ENCODE data around the gene TAOK3. TPM values are rescaled to one million over a fixed set of nuclear protein-coding genes. Genes with fewer than 3 reads are reported as not detected.

The TAOK3 gene
- total and polyA plus RNA-seq, 2 donors (not counting 1 experiment from before 2014, with no cell fraction given), result 30.0 to 80.4 TPM

GRCh38 chr12:118271183-118271582 is 101.5 kb downstream of the TAOK3 start:
- DNase-seq (no peak), ATAC-seq (ENCODE audit: low read depth) (no peak)
- Mint-ChIP-seq H3K4me3 (no peak overlapping the region), H3K27ac (no peak overlapping the region), H3K9me3 (ENCODE audit: insufficient read depth) (no peaks in the 10 kb centered on the region), H3K4me1 (peaks cover 14% of the 10 kb centered on the region), H3K27me3 (no peaks in the 10 kb centered on the region)
- ChIA-PET CTCF (no interaction called here), POLR2A (no interaction called here)
- Histone ChIP-seq H3K9ac (ENCODE audit: low read length) (no peak overlapping the region), H3K4me1 (ENCODE audit: control insufficient read depth in 2 of 2, insufficient read depth in 2 of 2, low read length in 2 of 2) (peaks cover 6 to 9% of the 10 kb centered on the region in 2 donors), H3K9me3 (ENCODE audit: control extremely low read depth in 1 of 3, control insufficient read depth in 2 of 3, insufficient read depth in 1 of 3, low read length in 2 of 3) (no peaks in the 10 kb centered on the region), H2AFZ (ENCODE audit: insufficient read depth, low read depth, low read length, poor library complexity, severe bottlenecking) (no peak overlapping the region), H3K4me3 (ENCODE audit: control extremely low read depth in 1 of 5, extremely low read depth in 1 of 5, insufficient read depth in 1 of 5, low read depth in 2 of 5, low read length in 4 of 5) (no peak overlapping the region), H3K79me2 (ENCODE audit: control insufficient read depth, insufficient read depth, low read length) (peaks cover 21% of the 10 kb centered on the region), H4K20me1 (ENCODE audit: control insufficient read depth, insufficient read depth, low read length, poor library complexity, severe bottlenecking) (no peaks in the 10 kb centered on the region), H3K4me2 (replicated peaks; ENCODE audit: low read depth, low read length, poor library complexity, severe bottlenecking) (no peak overlapping the region), H3K36me3 (replicated peaks in 1 of 2; ENCODE audit: control extremely low read depth in 1 of 2, control insufficient read depth in 1 of 2, extremely low read depth in 1 of 2, insufficient read depth in 2 of 2, low read length in 1 of 2) (no peaks in the 10 kb centered on the region), H3K27ac (ENCODE audit: low read length in 2 of 2) (no peak overlapping the region), H3K27me3 (replicated peaks in 1 of 4; ENCODE audit: control extremely low read depth in 1 of 4, control insufficient read depth in 3 of 4, insufficient read depth in 4 of 4, low read length in 3 of 4) (no peaks in the 10 kb centered on the region)
- no CpG with 5 or more reads among the region's 3 CpGs for WGBS (ENCODE audit: insufficient coverage)
- intact Hi-C loops (cut with micrococcal nuclease), result no loop called here
- TF ChIP-seq EZH2 (IDR thresholded peaks at IDR 0.05; ENCODE audit: borderline replicate concordance, insufficient read depth, low read depth, low read length, poor library complexity, severe bottlenecking) (no peak), CTCF (IDR thresholded peaks at IDR 0.05) (no peak)

GRCh38 chr12:118269806-118270205 is 102.9 kb downstream of the TAOK3 start:
- Mint-ChIP-seq H3K27ac (no peak overlapping the region), H3K27me3 (no peaks in the 10 kb centered on the region), H3K4me1 (peaks cover 8% of the 10 kb centered on the region), H3K4me3 (no peak overlapping the region), H3K9me3 (ENCODE audit: insufficient read depth) (no peaks in the 10 kb centered on the region)
- TF ChIP-seq EZH2 (IDR thresholded peaks at IDR 0.05; ENCODE audit: borderline replicate concordance, insufficient read depth, low read depth, low read length, poor library complexity, severe bottlenecking) (no peak), CTCF (IDR thresholded peaks at IDR 0.05) (no peak)
- Histone ChIP-seq H3K9ac (ENCODE audit: low read length) (no peak overlapping the region), H2AFZ (ENCODE audit: insufficient read depth, low read depth, low read length, poor library complexity, severe bottlenecking) (no peak overlapping the region), H3K36me3 (replicated peaks in 1 of 2; ENCODE audit: control extremely low read depth in 1 of 2, control insufficient read depth in 1 of 2, extremely low read depth in 1 of 2, insufficient read depth in 2 of 2, low read length in 1 of 2) (peaks cover 2 to 5% of the 10 kb centered on the region in 2 experiments), H4K20me1 (ENCODE audit: control insufficient read depth, insufficient read depth, low read length, poor library complexity, severe bottlenecking) (no peaks in the 10 kb centered on the region), H3K4me3 (ENCODE audit: control extremely low read depth in 1 of 5, extremely low read depth in 1 of 5, insufficient read depth in 1 of 5, low read depth in 2 of 5, low read length in 4 of 5) (no peak overlapping the region), H3K4me1 (ENCODE audit: control insufficient read depth in 2 of 2, insufficient read depth in 2 of 2, low read length in 2 of 2) (peaks cover 5 to 9% of the 10 kb centered on the region in 2 donors), H3K9me3 (ENCODE audit: control extremely low read depth in 1 of 3, control insufficient read depth in 2 of 3, insufficient read depth in 1 of 3, low read length in 2 of 3) (no peaks in the 10 kb centered on the region), H3K79me2 (ENCODE audit: control insufficient read depth, insufficient read depth, low read length) (peaks cover 21% of the 10 kb centered on the region), H3K4me2 (replicated peaks; ENCODE audit: low read depth, low read length, poor library complexity, severe bottlenecking) (no peak overlapping the region), H3K27me3 (replicated peaks in 1 of 4; ENCODE audit: control extremely low read depth in 1 of 4, control insufficient read depth in 3 of 4, insufficient read depth in 4 of 4, low read length in 3 of 4) (no peaks in the 10 kb centered on the region), H3K27ac (ENCODE audit: low read length in 2 of 2) (no peak overlapping the region)
- ChIA-PET CTCF (interaction anchor here (0.6 to 0.7 kb wide), 2 partner anchors 85 to 98 kb away, joined by 3 to 4 read pairs; no protein-coding TSS in a partner anchor), POLR2A (no interaction called here)
- DNase-seq (no peak), ATAC-seq (ENCODE audit: low read depth) (no peak)
- WGBS (ENCODE audit: insufficient coverage), result 92% methylated on average over 1 of the region's 1 CpG
- intact Hi-C loops (cut with micrococcal nuclease), result no loop called here

All from B cell (primary cell).